Amniotic epithelial cell (primary cell): ENCODE results near the gene LTB4R2.

Experiments used
- DNase-seq: peaks from one replicate; pipeline ENCODE4 v3.0.0-alpha.2; 2010; ENCODE audit warnings: low read depth

The LTB4R2 gene

GRCh38 chr14:24277606-24278321 is 32.2 kb upstream of the LTB4R2 start:
- no peak for DNase-seq

- DNase-seq = no peak
Measured at GRCh38 chr14:24278424-24278823, 31.5 kb upstream of the LTB4R2 start.

- DNase-seq = no peak
Measured at GRCh38 chr14:24279301-24280186, 30.4 kb upstream of the LTB4R2 start.

- no peak for DNase-seq
Measured at GRCh38 chr14:24280797-24281460, 29.0 kb upstream of the LTB4R2 start.

GRCh38 chr14:24281636-24282035 is 28.3 kb upstream of the LTB4R2 start:
- DNase-seq = no peak

GRCh38 chr14:24282736-24283135 is 27.2 kb upstream of the LTB4R2 start:
- DNase-seq = no peak

- DNase-seq = no peak
Measured at GRCh38 chr14:24283796-24284460, 26.0 kb upstream of the LTB4R2 start.

- no peak for DNase-seq
Measured at GRCh38 chr14:24284501-24285035, 25.4 kb upstream of the LTB4R2 start.

GRCh38 chr14:24285351-24285750 is 24.6 kb upstream of the LTB4R2 start:
- DNase-seq = no peak

- no peak for DNase-seq
Measured at GRCh38 chr14:24286996-24287395, 22.9 kb upstream of the LTB4R2 start.

GRCh38 chr14:24289649-24290280 is 20.2 kb upstream of the LTB4R2 start:
- DNase-seq = no peak

- DNase-seq = no peak
Measured at GRCh38 chr14:24290746-24291145, 19.2 kb upstream of the LTB4R2 start.

GRCh38 chr14:24291446-24292117 is 18.4 kb upstream of the LTB4R2 start:
- DNase-seq = no peak

GRCh38 chr14:24292118-24292807 is 17.7 kb upstream of the LTB4R2 start:
- DNase-seq = no peak

GRCh38 chr14:24293525-24293924 is 16.4 kb upstream of the LTB4R2 start:
- DNase-seq = no peak

- peak; percentile 89 for DNase-seq
Measured at GRCh38 chr14:24296341-24297157, 13.4 kb upstream of the LTB4R2 start.

GRCh38 chr14:24297190-24297964 is 12.6 kb upstream of the LTB4R2 start:
- peak; percentile 22 for DNase-seq

GRCh38 chr14:24298892-24299254 is 11.1 kb upstream of the LTB4R2 start:
- peak; percentile 68 for DNase-seq
